ENCODE measurements around the gene ZRANB3. TPM values are rescaled to one million over a fixed set of nuclear protein-coding genes. Genes with fewer than 3 reads are reported as not detected.

ZRANB3 gene
- polyA plus RNA-seq, 1 experiment, result 3.3 TPM

DNA sequence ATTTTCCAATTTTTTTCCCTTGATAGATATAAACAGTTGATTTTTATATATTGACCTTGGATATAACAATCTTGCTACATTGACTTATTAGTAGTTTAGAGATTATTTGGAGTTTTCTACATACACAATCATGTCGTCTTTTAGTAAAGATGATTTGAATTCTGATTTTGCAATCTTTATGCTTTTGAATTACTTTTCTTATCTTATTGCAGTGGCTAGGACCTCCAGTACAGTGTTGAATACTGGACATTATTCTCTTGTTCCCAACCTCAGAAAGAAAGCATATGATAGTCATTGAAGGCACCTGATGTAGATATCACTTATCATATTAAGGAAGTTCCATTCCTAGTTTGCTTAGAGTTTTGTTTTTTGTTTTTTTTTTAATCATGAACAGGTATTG, 388.7 kb downstream of the ZRANB3 start:
- POLR2A ChIA-PET, result no interaction called here

DNA sequence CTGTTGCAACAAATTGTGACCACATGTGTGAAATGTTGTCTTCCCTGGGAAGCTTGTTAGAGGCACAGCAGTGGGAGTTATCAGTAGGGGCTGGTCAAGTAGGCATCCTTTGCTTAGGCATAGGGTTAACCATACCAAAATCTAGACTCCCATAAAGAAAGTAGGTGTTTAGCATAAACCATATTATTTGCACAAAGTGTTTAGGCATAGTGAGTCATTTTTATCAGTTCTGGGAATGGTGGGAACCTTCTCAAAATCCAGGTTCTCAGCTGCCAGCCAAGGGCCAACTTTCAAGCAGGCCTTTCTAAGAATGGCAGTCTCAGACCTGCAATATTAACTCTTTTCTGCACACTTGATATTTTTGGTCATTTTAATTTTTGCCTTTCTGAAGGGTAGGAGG, 390.4 kb downstream of the ZRANB3 start:
- ChIA-PET CTCF (interaction anchor here (0.8 kb wide), 1 partner anchor 137 kb away, joined by 3 read pairs; no protein-coding TSS in a partner anchor), POLR2A (no interaction called here)
- H3K36me3 ChIP-seq (ENCODE audit: control insufficient read depth, insufficient read depth, low read length), result peaks cover 4% of the 10 kb centered on the region
- H3K4me3 ChIP-seq (ENCODE audit: low read depth, low read length), result no peak overlapping the region
- no peak for DNase-seq (ENCODE audit: low read depth)
- TF ChIP-seq, protein P1, sequence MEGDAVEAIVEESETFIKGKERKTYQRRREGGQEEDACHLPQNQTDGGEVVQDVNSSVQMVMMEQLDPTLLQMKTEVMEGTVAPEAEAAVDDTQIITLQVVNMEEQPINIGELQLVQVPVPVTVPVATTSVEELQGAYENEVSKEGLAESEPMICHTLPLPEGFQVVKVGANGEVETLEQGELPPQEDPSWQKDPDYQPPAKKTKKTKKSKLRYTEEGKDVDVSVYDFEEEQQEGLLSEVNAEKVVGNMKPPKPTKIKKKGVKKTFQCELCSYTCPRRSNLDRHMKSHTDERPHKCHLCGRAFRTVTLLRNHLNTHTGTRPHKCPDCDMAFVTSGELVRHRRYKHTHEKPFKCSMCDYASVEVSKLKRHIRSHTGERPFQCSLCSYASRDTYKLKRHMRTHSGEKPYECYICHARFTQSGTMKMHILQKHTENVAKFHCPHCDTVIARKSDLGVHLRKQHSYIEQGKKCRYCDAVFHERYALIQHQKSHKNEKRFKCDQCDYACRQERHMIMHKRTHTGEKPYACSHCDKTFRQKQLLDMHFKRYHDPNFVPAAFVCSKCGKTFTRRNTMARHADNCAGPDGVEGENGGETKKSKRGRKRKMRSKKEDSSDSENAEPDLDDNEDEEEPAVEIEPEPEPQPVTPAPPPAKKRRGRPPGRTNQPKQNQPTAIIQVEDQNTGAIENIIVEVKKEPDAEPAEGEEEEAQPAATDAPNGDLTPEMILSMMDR (IDR thresholded peaks at IDR 0.05; ENCODE audit: insufficient read depth, low read depth, low read length), result no peak
- no peaks in the 10 kb centered on the region for H3K27me3 ChIP-seq (ENCODE audit: control insufficient read depth, insufficient read depth, low read length)

More for the DNA sequence above, 388.7 kb downstream of the ZRANB3 start:
- H3K36me3 ChIP-seq (ENCODE audit: control insufficient read depth, insufficient read depth, low read length), result peaks cover 3% of the 10 kb centered on the region
- no peak overlapping the region for H3K4me3 ChIP-seq (ENCODE audit: low read depth, low read length)
- DNase-seq (ENCODE audit: low read depth), result no peak
- CTCF ChIA-PET, result interaction anchor here (1.5 kb wide), 1 partner anchor 12 kb away, joined by 3 read pairs; no protein-coding TSS in a partner anchor
- TF ChIP-seq, protein P1 (IDR thresholded peaks at IDR 0.05; ENCODE audit: insufficient read depth, low read depth, low read length), result no peak
- H3K27me3 ChIP-seq (ENCODE audit: control insufficient read depth, insufficient read depth, low read length), result no peaks in the 10 kb centered on the region

DNA sequence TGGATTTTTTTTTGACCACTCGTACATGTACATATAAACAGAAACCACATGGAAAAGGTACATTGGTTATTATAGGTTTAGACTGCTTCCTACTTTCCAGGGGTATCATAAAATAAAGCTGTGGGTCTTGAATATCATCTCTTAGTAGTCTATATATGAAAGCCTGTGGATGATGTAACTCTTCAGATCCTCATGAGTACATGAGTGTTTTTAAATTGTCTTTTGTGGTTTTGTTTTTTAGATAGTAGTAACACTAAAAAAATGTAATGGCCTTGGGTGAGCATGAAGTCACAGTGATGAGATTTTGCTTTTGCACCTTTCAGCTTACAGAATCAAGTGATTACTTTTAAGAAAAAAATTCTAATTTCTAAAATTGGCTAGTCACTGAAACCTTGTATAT, 398.7 kb downstream of the ZRANB3 start:
- ChIA-PET POLR2A (no interaction called here), CTCF (interaction anchor here (1.4 kb wide), 1 partner anchor 17 kb away, joined by 3 read pairs; no protein-coding TSS in a partner anchor)
- TF ChIP-seq, protein P1 (IDR thresholded peaks at IDR 0.05; ENCODE audit: insufficient read depth, low read depth, low read length), result no peak
- peaks cover 8% of the 10 kb centered on the region for H3K36me3 ChIP-seq (ENCODE audit: control insufficient read depth, insufficient read depth, low read length)
- no peak overlapping the region for H3K4me3 ChIP-seq (ENCODE audit: low read depth, low read length)
- DNase-seq (ENCODE audit: low read depth), result peak; percentile 24
- H3K27me3 ChIP-seq (ENCODE audit: control insufficient read depth, insufficient read depth, low read length), result no peaks in the 10 kb centered on the region

DNA sequence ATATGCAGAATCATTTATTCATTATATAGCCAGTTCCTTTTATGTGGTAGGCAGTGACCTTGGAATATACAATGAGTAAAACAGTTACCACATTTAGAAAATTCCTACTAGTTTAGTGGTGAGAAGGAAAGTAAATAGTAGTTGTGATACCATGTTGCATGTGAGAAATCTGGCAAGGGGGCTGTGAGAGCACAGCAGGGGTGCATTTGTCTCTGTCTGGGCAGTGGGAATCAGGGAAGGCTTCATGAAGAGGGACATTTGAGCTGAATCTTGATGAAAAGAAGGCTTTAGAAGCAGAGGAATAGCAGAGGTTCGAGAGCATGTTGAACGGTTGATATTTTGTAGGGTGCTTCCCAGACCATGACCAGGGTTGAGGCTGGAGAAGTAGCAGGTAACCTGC, 400.3 kb downstream of the ZRANB3 start:
- H3K4me3 ChIP-seq (ENCODE audit: low read depth, low read length), result no peak overlapping the region
- CTCF ChIA-PET, result no interaction called here
- POLR2A ChIA-PET, result no interaction called here
- TF ChIP-seq, protein P1 (IDR thresholded peaks at IDR 0.05; ENCODE audit: insufficient read depth, low read depth, low read length), result no peak
- H3K27me3 ChIP-seq (ENCODE audit: control insufficient read depth, insufficient read depth, low read length), result no peaks in the 10 kb centered on the region
- no peak for DNase-seq (ENCODE audit: low read depth)
- peaks cover 10% of the 10 kb centered on the region for H3K36me3 ChIP-seq (ENCODE audit: control insufficient read depth, insufficient read depth, low read length)

DNA sequence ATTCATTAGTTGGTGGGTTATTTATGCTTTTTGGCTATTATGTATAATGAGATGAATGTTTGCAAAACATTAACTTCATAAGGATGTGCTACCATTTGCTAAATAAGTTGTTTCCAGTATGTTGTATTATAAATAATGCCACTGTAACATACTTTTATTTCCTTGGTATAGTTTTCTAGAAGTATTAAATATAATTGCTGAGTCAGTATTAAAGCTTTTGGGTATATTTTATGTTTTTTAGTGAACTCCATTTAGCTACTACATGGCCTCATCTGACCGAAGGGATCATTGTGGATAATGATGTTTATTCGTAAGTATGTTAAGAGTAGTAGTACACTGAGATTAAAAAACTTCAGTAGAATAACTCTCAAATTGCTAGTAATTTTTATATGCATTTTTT, 405.1 kb downstream of the ZRANB3 start:
- DNase-seq (ENCODE audit: low read depth), result no peak
- POLR2A ChIA-PET, result no interaction called here
- CTCF ChIA-PET, result interaction anchor here (1.3 to 1.4 kb wide), 2 partner anchors 122 to 137 kb away, joined by 3 read pairs; no protein-coding TSS in a partner anchor
- peaks cover 6% of the 10 kb centered on the region for H3K36me3 ChIP-seq (ENCODE audit: control insufficient read depth, insufficient read depth, low read length)
- TF ChIP-seq, protein P1 (IDR thresholded peaks at IDR 0.05; ENCODE audit: insufficient read depth, low read depth, low read length), result no peak
- H3K27me3 ChIP-seq (ENCODE audit: control insufficient read depth, insufficient read depth, low read length), result no peaks in the 10 kb centered on the region
- H3K4me3 ChIP-seq (ENCODE audit: low read depth, low read length), result no peak overlapping the region

All from BJ (cell line).